ENCODE measurements around the gene ACTR5. TPM values are rescaled to one million over a fixed set of nuclear protein-coding genes. Genes with fewer than 3 reads are reported as not detected.
"Not testable (repeated sequence)": the region's sequence is repeated elsewhere in the genome, so short reads cannot be mapped to it uniquely, and the experiment has no call there.

The ACTR5 gene
- total RNA-seq, 1 donor from 2014 or later: 3.0 TPM

GRCh38 chr20:38798266-38798665, 50.0 kb downstream of the ACTR5 start:
- no peak for DNase-seq (ENCODE audit: low spot score)
- intact Hi-C loops (cut with DNase I): no loop called here

- intact Hi-C loops (cut with DNase I): no loop called here
- no peak for DNase-seq (ENCODE audit: low spot score)
Observed at GRCh38 chr20:38799203-38799602, 50.9 kb downstream of the ACTR5 start.

GRCh38 chr20:38800882-38801281, 52.6 kb downstream of the ACTR5 start:
- intact Hi-C loops (cut with DNase I): no loop called here
- no peak for DNase-seq (ENCODE audit: low spot score)

- no peak for DNase-seq (ENCODE audit: low spot score)
- intact Hi-C loops (cut with DNase I): no loop called here
Observed at GRCh38 chr20:38804221-38804620, 56.0 kb downstream of the ACTR5 start.

- intact Hi-C loops (cut with DNase I): loop anchor here (5.0 kb wide), 1 partner anchor 87 kb away; no protein-coding TSS in a partner anchor
- no peak for DNase-seq (ENCODE audit: low spot score)
Observed at GRCh38 chr20:38804682-38805501, 56.6 kb downstream of the ACTR5 start.

- intact Hi-C loops (cut with DNase I): loop anchor here (5.0 kb wide), 1 partner anchor 87 kb away; no protein-coding TSS in a partner anchor
- peak; percentile 78 for DNase-seq (ENCODE audit: low spot score)
Observed at GRCh38 chr20:38805502-38805957, 57.3 kb downstream of the ACTR5 start, which contains the start of gene PPP1R16B. Gene PPP1R16B, plus strand, starts transcription at chr20:38805697. Its CDS starts 30,229 bp downstream, at chr20:38835926.

GRCh38 chr20:38805958-38806854, 57.9 kb downstream of the ACTR5 start:
- DNase-seq (ENCODE audit: low spot score): no peak
- intact Hi-C loops (cut with DNase I): loop anchor here (5.0 kb wide), 1 partner anchor 86 kb away; no protein-coding TSS in a partner anchor

GRCh38 chr20:38806855-38807655, 58.8 kb downstream of the ACTR5 start:
- intact Hi-C loops (cut with DNase I): loop anchor here (5.0 kb wide), 1 partner anchor 85 kb away; no protein-coding TSS in a partner anchor
- DNase-seq (ENCODE audit: low spot score): no peak

- intact Hi-C loops (cut with DNase I): loop anchor here (5.0 kb wide), 1 partner anchor 82 kb away; no protein-coding TSS in a partner anchor
- DNase-seq (ENCODE audit: low spot score): no peak
Observed at GRCh38 chr20:38809942-38810341, 61.7 kb downstream of the ACTR5 start.

- DNase-seq (ENCODE audit: low spot score): no peak
- intact Hi-C loops (cut with DNase I): no loop called here
Observed at GRCh38 chr20:38810926-38811630, 62.8 kb downstream of the ACTR5 start.

- no peak for DNase-seq (ENCODE audit: low spot score)
- intact Hi-C loops (cut with DNase I): no loop called here
Observed at GRCh38 chr20:38811769-38812168, 63.5 kb downstream of the ACTR5 start.

- intact Hi-C loops (cut with DNase I): no loop called here
- no peak for DNase-seq (ENCODE audit: low spot score)
Observed at GRCh38 chr20:38812182-38812581, 63.9 kb downstream of the ACTR5 start.

- no peak for DNase-seq (ENCODE audit: low spot score)
- intact Hi-C loops (cut with DNase I): no loop called here
Observed at GRCh38 chr20:38812709-38813573, 64.7 kb downstream of the ACTR5 start.

GRCh38 chr20:38813574-38813962, 65.3 kb downstream of the ACTR5 start:
- DNase-seq (ENCODE audit: low spot score); intact Hi-C loops (cut with DNase I): not testable (repeated sequence)

GRCh38 chr20:38815446-38815845, 67.2 kb downstream of the ACTR5 start:
- no peak for DNase-seq (ENCODE audit: low spot score)
- intact Hi-C loops (cut with DNase I): no loop called here

GRCh38 chr20:38818113-38819065, 70.1 kb downstream of the ACTR5 start:
- DNase-seq (ENCODE audit: low spot score): no peak
- intact Hi-C loops (cut with DNase I): no loop called here
